Kidney epithelial cell (primary cell): ENCODE results near the gene MID1. TPM values are rescaled to one million over a fixed set of nuclear protein-coding genes. Genes with fewer than 3 reads are reported as not detected.

Experiments used
- DNase-seq: peaks from one replicate; pipeline ENCODE4 v3.0.0-alpha.2; 2010; ENCODE audit warnings: low read depth
- H3K27me3 ChIP-seq: 2 replicates; pipeline ENCODE4 v1.6.0; 2011; ENCODE audit warnings: low read length; ENCODE audit not compliant: control insufficient read depth, insufficient read depth
- H3K36me3 ChIP-seq: 2 replicates; pipeline ENCODE4 v1.5.1; 2011; ENCODE audit warnings: low read length; ENCODE audit not compliant: control insufficient read depth, insufficient read depth
- H3K4me3 ChIP-seq: 2 replicates; pipeline ENCODE4 v1.5.1; 2011; ENCODE audit warnings: low read depth, mild to moderate bottlenecking, control low read depth, low read length
- CTCF ChIP-seq: IDR thresholded peaks from 2 replicates; pipeline ENCODE4 v1.5.1; 2011; ENCODE audit warnings: mild to moderate bottlenecking, moderate library complexity, low read length, control low read depth, inconsistent platforms; ENCODE audit not compliant: insufficient read depth, poor library complexity, severe bottlenecking
- total RNA-seq: library from RNA; depleted of rRNA; stranded (reverse); fragments of >200 nt; gene quantifications from 2 replicates; pipeline ENCODE4 v1.2.3, GENCODE V29; 2015

The MID1 gene
- total RNA-seq, 1 donor from 2014 or later: 13.5 TPM

- Histone ChIP-seq H3K36me3 (no peaks in the 10 kb centered on the region), H3K27me3 (no peaks in the 10 kb centered on the region), H3K4me3 (no peak overlapping the region)
- no peak for DNase-seq
- no peak for TF ChIP-seq CTCF
These were observed 178.9 kb downstream of the MID1 start for GRCh38 chrX:10441464-10441863.

GRCh38 chrX:10433296-10433965 is 187.0 kb downstream of the MID1 start:
- no peak for DNase-seq
- no peak for TF ChIP-seq CTCF
- H3K4me3 ChIP-seq: no peak overlapping the region
- H3K27me3 ChIP-seq: no peaks in the 10 kb centered on the region
- H3K36me3 ChIP-seq: no peaks in the 10 kb centered on the region

GRCh38 chrX:10429908-10430307 is 190.5 kb downstream of the MID1 start:
- no peak for DNase-seq
- H3K36me3 ChIP-seq: no peaks in the 10 kb centered on the region
- no peak for TF ChIP-seq CTCF
- no peaks in the 10 kb centered on the region for H3K27me3 ChIP-seq
- H3K4me3 ChIP-seq: no peak overlapping the region

- Histone ChIP-seq H3K4me3 (no peak overlapping the region), H3K27me3 (no peaks in the 10 kb centered on the region), H3K36me3 (no peaks in the 10 kb centered on the region)
- no peak for TF ChIP-seq CTCF
- DNase-seq: no peak
These were observed 193.1 kb downstream of the MID1 start for GRCh38 chrX:10427249-10427648.

- Histone ChIP-seq H3K4me3 (no peak overlapping the region), H3K27me3 (no peaks in the 10 kb centered on the region), H3K36me3 (no peaks in the 10 kb centered on the region)
- DNase-seq: no peak
- no peak for TF ChIP-seq CTCF
These were observed 196.7 kb downstream of the MID1 start for GRCh38 chrX:10423716-10424115.

- Histone ChIP-seq H3K4me3 (no peak overlapping the region), H3K27me3 (no peaks in the 10 kb centered on the region), H3K36me3 (no peaks in the 10 kb centered on the region)
- TF ChIP-seq CTCF: no peak
- DNase-seq: no peak
These were observed 200.3 kb downstream of the MID1 start for GRCh38 chrX:10420134-10420533.
